HG03095 (cell line): Measurements from ENCODE around the gene SLC7A1.

Experiments used
- ATAC-seq: cut with Tn5 transposase; IDR thresholded peaks from one replicate; pipeline ENCODE4 v1.9.1; 2021; ENCODE audit warnings: moderate library complexity; ENCODE audit not compliant: unreplicated experiment

SLC7A1 gene

GRCh38 chr13:29532821-29533220 lies 62.7 kb downstream of the SLC7A1 start:
- no peak for ATAC-seq

- no peak for ATAC-seq
Measured at GRCh38 chr13:29532116-29532515, 63.4 kb downstream of the SLC7A1 start.

- ATAC-seq = no peak
Measured at GRCh38 chr13:29530901-29531300, 64.6 kb downstream of the SLC7A1 start.

- ATAC-seq = no peak
Measured at GRCh38 chr13:29529754-29530153, 65.7 kb downstream of the SLC7A1 start.

GRCh38 chr13:29527916-29528315 lies 67.6 kb downstream of the SLC7A1 start:
- ATAC-seq = no peak

GRCh38 chr13:29527511-29527910 lies 68.0 kb downstream of the SLC7A1 start:
- ATAC-seq = no peak

- no peak for ATAC-seq
Measured at GRCh38 chr13:29526741-29527140, 68.7 kb downstream of the SLC7A1 start.

- no peak for ATAC-seq
Measured at GRCh38 chr13:29525757-29526156, 69.7 kb downstream of the SLC7A1 start.

GRCh38 chr13:29524641-29525040 lies 70.8 kb downstream of the SLC7A1 start:
- no peak for ATAC-seq

GRCh38 chr13:29524176-29524575 lies 71.3 kb downstream of the SLC7A1 start:
- ATAC-seq = no peak

GRCh38 chr13:29523199-29523961 lies 72.1 kb downstream of the SLC7A1 start:
- no peak for ATAC-seq

GRCh38 chr13:29522044-29522685 lies 73.3 kb downstream of the SLC7A1 start:
- no peak for ATAC-seq

GRCh38 chr13:29521336-29521735 lies 74.2 kb downstream of the SLC7A1 start:
- no peak for ATAC-seq

- no peak for ATAC-seq
Measured at GRCh38 chr13:29520671-29521070, 74.8 kb downstream of the SLC7A1 start.

GRCh38 chr13:29519921-29520320 lies 75.6 kb downstream of the SLC7A1 start:
- no peak for ATAC-seq

GRCh38 chr13:29516880-29517279 lies 78.6 kb downstream of the SLC7A1 start:
- no peak for ATAC-seq

GRCh38 chr13:29516012-29516411 lies 79.5 kb downstream of the SLC7A1 start:
- no peak for ATAC-seq

- ATAC-seq = no peak
Measured at GRCh38 chr13:29515372-29515771, 80.1 kb downstream of the SLC7A1 start.

GRCh38 chr13:29514720-29515310 lies 80.7 kb downstream of the SLC7A1 start:
- no peak for ATAC-seq

- no peak for ATAC-seq
Measured at GRCh38 chr13:29513981-29514719, 81.3 kb downstream of the SLC7A1 start.
